Stimulated activated CD4-positive, alpha-beta T cell treated with anti-CD3 and anti-CD28 coated beads, Interleukin-2, amount 100 ng/mL, for 4 hours (primary cell): ENCODE data around the gene PEF1.
A peak's percentile ranks its signal among the peaks of the same experiment; 100 is the strongest.

Source experiments
- DNase-seq: peaks from one replicate; pipeline ENCODE4 v3.0.0-alpha.2; 2020; ENCODE audit warnings: low read depth

PEF1 gene

DNA sequence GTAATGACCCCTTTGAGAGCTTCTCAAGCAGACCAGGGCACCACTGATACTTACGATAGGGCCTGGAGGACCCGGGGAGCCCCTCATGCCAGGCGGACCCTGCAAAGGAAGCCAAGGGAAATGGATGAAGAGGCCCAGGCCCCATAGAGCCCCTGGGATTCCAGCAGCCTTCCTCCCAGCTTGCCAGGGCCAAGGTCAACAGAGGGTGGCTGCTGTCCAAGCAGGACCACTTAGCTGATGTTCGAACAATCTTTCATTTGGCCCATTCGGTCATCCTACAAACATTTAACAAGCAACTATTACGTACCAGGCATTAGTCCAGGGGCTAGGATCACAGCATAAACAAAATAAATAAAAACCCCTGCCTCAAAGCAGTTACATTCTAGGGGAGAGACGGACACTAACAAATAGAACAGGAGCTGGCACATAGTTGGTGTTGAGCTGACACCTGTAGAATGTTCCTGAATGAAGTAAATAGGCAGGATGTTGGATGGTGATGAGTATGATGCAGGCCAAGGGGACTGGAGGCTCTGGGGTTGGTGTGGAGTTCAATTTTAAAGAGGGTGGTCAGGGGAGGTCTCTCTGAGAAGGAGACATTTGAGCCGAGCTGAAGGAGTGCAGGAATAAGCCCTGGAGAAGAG lies 27.0 kb upstream of the PEF1 start:
- no peak for DNase-seq

DNA sequence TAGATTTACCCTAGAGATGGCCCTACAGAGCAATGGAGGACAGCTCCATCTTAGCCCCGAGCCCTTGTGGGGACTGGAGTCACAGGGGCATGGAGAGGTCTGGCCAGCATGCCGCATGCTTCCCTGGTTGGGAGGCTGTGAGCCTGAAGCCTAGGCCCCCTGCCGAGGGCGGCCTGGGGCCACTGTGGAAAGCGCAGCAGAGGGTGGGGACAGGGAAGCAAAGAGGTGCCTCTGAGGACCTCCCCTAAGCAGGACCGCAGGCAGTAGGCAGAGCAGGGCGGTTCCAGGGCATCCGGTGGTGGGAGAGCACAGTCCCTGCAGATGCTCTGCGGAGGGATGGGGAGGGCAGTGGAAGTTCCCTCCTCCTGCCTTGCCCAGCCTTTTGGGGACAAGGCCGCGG lies 26.5 kb upstream of the PEF1 start:
- no peak for DNase-seq

GRCh38 chr1:31670593-31670964 lies 25.9 kb upstream of the PEF1 start:
- DNase-seq: no peak

DNA sequence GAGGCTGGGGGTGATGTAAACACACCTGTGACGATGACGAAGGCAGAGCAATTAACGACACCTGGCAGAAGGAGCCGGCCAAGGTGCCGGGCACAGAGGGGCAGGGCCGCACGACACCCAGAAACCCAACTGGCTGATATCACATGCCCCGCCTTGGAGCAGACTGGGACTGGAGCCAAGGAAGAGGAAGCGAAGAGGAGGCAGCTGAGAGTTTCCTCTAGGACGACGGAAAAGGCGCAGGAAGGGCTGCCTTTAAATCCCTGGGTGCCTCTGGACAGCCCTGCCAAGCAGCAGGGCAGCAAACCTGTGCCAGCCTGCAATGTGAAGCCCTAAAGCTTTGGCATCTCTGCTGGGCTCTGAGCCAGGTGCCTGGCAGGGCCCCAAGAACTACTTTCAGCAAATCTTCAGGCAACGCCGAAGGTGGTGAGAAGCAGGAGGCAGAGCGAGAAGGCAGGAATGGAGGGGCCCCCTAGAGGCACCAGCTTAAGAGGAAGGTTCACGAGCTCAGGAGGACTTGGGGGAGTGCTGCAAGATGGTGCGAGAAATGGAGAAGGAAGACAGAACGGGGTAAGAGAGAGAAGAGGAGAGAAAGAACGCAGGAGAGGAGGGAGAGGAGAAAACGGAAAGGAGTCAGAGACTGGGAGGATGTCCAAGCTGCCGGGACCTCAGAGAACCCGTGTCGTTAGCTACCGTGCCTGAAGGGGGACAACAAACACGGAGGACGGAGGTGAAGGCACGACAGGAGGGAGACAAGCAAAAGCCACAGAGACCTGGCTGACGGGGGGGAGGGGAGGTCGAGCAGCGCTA lies 25.3 kb upstream of the PEF1 start:
- peak; percentile 9 for DNase-seq

DNA sequence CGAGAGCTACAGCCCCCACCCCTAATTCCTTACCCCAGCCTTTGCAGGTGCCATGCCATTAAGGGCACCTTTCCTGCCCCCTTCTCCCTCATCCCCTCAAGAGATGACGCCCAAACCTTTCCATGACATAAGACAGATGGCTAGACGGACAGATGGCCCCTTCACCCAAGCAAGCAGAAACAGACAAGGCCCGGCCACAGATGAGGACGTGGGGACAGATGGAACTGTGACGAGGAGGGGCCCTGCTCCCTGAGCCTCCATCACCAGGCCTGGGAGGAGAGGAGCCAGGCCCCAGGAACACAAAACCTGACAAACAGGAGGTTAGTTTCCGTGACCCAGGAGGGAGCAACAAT lies 24.7 kb upstream of the PEF1 start:
- DNase-seq: no peak

DNA sequence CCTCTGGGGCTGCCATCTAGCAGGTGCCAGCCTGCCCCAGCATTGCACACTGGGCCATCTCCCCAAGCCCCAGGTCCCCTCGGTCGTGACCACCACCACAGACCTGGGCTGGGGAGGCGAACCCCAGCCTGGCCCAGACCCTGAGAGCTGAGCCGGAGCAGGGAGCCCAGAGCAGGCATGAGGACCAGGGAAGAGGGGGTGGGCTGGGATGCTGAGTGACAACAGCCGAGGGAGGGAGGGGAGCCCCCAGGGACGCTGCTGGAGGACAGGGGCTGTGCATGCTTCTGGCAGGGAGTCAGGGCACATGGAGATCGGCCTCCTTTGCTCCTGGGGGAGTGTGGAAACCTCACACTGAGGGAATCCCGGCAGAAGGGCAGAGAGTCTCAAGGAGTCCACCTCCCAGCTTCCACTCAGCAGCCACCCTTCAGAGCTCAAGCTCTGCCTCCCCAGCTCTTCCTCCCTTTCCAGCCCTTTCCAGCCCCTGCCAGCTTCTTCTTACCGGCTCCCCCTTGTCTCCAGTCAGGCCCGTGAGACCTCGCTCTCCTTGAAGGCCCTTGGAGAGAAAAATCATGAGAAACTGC lies 23.7 kb upstream of the PEF1 start:
- no peak for DNase-seq

- no peak for DNase-seq
Measured at GRCh38 chr1:31667065-31667785, 22.5 kb upstream of the PEF1 start.

GRCh38 chr1:31666263-31666963 lies 21.7 kb upstream of the PEF1 start:
- DNase-seq: no peak

DNA sequence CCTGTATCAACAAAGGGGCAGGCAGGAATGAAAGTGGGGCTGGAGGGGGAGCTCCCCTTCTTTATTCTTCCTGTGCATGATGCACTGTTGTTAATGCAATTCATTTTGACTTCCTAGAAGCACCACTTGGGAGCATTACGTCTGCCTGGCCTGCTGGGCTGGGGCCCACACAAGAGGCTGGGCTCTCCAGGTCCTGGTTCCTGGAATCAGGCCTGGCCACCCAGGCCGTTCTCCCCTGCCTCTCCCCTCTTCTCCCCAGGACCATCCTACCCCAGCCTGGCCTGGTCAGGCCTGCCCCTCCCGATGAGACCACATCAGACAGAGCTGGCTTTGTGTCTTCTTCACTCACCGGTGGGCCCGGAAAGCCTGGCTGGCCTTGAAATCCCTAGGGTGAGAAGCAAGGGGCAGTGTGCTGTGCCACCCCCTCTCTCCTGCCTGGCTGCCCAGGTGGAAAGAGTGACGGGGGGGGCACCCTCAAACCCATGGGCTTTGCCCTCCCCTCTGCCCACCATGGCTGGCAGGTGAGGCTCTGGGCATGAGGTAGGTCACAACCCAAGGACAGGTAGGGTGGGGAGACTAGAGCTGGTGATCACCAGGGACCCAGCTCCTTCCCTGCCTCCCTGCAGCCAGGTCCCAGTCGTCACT lies 20.7 kb upstream of the PEF1 start:
- no peak for DNase-seq

GRCh38 chr1:31664528-31664927 lies 19.9 kb upstream of the PEF1 start:
- no peak for DNase-seq

DNA sequence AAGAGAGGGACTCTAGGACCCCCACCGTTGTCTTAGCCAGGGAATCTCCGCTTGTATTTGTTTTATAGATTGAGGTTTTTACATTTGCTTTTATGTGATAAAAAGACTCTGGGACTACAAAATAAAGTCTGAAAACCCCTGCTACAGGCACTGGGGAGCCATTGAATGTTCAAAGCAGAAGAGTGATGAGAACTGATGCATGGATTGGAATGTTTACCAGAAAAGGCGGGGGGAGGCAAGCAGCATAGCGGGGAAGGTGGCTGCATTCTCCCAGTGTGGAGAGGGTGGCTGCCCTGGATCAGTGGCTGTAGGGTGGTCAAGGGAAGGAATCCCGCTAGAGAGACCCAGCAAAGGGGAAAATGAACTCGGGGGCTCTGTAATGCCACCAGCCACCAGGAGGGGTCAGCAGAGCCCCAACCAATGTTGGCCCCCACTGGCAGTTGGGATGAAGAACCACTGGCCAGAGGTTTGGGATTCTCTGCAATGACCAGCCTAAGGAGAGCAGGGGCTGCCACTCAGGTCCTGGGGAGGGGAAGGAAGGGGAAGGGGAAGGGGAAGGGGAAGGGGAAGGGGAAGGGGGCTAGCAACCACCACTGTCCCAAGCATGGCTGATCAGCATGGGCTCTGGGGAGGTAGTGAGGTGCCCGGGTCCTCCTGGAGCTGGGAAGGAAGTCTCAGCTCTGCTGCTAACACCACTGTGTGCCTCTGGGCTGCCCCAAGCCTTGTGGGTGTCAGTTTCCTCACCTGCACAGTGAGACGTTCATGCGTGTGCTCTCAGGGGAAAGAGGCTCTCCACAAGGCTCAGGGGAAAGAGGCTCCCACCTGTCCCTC lies 19.2 kb upstream of the PEF1 start:
- peak; percentile 24 for DNase-seq

DNA sequence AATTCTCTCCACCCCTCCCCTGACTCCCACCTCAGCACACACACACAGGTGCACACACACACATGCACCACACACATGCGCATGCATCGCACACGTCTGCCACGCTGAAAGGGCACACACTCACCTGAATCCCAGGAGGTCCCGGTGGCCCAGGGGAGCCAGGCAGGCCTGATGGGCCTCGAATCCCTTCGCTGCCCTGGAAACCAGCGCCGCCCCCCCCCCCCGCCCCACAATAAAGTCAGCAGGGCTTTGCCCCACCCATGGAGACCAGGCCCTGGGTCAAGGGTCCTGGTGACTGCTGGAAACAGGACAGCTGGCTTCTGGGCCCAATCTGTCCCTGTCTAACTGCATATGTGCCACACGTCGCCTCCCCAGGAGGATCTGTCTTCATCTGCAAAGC lies 17.8 kb upstream of the PEF1 start:
- DNase-seq: no peak

GRCh38 chr1:31661856-31662255 lies 17.2 kb upstream of the PEF1 start:
- no peak for DNase-seq

- DNase-seq: no peak
Measured at GRCh38 chr1:31660871-31661455, 16.3 kb upstream of the PEF1 start.

DNA sequence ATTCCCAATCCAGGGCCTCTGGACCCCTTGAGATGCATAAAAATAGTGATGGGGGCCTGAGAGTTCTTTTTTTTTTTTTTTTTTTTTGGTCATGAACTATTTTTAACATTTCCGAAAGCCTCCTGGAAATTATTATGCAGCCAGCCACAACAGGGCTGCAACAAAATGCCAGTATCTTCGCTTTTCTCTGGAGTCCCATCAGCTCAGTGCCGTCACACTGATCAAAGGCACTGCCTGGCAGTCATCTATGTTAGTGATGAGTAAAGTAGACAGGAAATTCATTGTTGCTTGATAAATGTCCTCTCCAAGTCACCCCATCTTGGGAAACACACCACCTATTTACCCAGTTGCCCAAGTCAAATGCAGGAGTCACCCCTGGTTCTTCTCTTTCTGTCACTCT lies 15.2 kb upstream of the PEF1 start:
- no peak for DNase-seq

DNA sequence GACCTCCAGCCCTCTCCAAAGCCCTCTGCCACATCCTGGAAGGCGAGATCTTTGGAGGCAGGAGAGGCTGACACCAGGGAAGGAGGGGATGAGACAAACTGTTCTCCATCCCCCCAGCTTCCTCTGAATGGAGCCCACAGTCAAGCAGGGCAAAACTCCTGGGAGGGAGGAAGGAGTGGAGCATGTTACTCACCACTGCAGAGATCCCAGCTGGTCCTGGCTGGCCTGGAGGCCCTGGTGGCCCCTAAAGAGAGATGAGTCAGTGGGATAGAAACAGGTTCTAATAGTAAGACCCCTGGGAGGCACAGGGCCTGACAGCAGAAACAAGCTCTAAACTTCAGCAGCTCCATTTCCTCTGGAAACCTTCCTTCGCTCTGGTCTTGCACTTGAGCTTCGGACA lies 14.0 kb upstream of the PEF1 start:
- DNase-seq: no peak

DNA sequence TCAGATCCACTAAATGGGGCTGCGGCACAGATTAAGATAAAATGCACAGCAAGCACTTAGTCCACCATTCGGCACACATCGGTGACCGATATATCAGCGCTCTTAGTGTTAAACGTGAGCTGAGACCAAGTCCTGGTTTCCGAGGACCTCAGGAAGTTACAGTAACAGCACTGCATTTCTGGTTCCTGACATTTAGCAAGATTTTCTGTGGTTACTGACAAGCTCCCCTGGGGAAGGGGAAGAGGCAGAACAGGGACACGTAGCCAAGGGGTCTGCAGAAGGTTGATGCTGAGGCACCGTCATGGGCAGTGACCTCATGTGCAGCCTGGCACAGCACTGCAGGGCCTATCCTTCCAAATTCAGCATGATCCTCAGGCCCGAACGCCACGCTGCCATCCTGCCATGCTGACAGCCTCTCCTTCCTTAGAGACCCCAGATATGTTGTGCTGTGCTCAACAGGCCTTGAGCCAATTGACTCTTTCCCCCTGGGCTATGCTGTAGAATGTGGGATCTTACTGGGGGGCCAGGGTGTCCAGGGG lies 13.4 kb upstream of the PEF1 start:
- no peak for DNase-seq

GRCh38 chr1:31657020-31657804 lies 12.5 kb upstream of the PEF1 start:
- DNase-seq: no peak

DNA sequence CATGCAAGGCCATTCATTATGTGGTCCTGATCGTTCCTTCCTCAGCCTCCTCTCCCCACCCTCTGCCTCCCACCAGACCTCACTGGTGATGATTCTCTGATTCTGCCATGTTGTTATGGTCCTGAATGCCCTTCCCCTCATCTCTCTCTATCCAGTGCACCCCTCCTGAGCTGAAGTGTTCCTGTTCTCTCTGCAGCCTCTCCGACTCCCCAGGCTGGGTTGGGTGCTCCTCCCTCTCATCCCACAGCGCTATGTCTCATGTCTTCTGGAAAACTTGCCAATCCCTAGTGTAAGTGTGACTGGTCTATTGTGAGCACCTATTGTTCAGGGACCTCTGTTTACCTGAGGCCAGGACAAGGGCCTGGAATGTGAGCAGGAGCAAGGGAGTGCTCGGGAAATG lies 11.1 kb upstream of the PEF1 start:
- DNase-seq: no peak
